ENCODE results near the gene UGT1A9.
"Not testable (repeated sequence)": the region's sequence is repeated elsewhere in the genome, so short reads cannot be mapped to it uniquely, and the experiment has no call there.

The UGT1A9 gene

DNA sequence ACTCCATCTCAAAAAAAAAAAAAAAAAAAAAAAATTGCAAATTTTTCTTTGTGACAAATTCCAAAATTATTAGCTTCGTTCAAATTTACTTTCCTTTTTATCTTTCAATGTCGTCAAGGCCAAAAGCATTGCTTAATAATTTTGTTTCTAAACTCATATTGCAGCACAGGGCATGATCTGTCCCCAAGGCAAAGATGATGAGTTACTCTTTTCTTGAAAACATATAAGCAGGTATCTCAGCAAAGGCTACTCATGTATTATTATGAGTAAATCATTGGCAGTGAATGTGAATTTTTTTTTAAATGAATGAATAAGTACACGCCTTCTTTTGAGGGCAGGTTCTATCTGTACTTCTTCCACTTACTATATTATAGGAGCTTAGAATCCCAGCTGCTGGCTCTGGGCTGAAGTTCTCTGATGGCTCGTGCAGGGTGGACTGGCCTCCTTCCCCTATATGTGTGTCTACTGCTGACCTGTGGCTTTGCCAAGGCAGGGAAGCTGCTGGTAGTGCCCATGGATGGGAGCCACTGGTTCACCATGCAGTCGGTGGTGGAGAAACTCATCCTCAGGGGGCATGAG, 9.9 kb downstream of the UGT1A9 start, which contains the start of gene UGT1A7:
Gene UGT1A7, plus strand, starts transcription at position 381 of the 579 bp plus-strand sequence. Its CDS starts 37 bp downstream, at position 418.
- no peak for DNase-seq

DNA sequence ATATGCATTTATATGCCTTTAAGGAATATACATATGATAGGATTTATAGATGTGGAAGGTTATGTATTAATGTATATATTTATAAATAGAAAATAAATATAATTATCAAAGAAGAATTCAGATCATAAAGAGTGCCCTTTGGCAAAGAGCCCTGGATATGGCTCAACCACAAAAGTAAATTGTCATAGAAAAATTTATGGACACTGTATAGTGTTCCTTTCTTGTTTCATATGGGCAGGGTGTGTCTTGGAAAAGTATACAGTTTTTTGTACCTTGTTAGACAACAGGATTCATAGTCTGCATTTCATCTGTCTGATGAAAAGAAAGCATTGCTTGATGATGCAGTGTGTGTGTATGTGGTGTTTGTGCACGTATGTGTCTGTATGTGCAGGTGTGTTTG, 12.9 kb downstream of the UGT1A9 start:
- no peak for DNase-seq

DNA sequence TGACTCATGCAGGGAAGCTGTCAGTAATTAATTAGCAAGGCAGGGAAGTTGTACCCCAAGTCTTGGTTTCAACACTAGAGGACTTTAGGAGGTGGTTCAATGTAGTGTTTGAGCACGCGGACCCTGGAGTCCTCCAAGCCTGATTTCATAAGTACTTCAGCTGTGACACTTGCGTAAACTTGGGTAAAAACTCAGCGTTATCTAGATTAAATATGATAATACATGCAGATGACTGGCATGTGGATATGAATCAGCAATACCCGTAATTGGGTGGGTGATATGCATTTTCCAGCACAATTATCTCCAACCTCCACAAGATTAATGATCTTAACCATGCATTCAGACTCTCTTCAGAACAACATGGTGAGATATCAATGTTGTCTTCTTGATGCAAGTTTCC, 15.2 kb downstream of the UGT1A9 start:
- no peak for DNase-seq

DNA sequence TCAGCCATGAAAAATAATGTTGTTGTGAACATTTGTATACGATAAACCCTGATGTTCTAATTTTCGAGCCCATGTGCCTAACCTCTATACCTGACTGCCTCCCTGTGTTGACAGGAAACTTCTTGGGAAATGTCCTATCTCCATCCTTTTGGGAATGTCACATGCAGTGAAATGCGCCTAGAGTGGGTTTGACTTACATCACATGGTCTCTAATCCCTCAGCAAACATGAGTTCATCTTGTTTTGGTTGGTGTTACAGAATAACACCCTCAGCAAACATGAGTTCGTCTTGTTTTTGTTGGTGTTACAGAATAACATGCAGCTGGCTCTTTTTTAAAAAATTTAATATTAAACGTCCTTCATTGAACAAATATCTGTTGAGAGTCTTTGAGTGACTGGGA, 16.6 kb downstream of the UGT1A9 start:
- no peak for DNase-seq

DNA sequence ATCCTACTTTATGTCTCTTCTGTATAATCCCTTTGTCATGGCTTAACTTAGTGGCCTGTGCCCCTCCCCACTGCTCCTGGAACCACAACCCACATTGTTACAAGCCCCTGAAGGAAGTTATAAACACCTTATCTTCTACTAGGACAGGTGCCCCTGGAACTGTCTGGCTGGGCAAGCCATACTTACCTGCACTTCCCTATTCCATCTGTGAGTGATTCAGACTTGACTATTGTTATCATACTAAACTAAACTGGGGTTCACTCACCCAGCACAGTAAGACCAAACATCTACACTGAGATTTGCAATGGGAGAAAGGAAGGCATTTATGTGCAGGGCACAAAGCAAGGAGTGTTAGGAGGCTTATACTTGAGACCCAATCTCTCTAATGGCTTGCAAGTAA, 17.3 kb downstream of the UGT1A9 start:
- DNase-seq = no peak

DNA sequence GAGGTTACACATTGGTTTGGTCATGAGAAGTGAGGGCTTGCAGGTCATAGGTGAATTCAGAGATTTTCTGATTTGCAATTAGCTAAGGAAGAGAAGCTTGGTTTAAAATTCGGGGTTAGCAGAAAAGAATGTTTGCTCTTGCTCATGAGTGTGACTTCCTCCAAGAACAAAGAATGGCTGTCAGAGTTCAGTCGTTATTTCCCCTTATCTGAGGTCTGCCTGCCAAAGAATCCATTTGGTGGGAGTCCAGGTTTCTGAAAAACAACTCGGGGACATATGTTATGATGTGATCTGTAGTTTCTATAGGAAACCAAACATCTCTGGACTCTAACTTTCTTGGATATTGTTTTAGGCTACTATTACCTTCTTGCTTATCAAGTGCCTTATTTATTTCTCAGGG, 17.8 kb downstream of the UGT1A9 start:
- peak; percentile 15 for DNase-seq

DNA sequence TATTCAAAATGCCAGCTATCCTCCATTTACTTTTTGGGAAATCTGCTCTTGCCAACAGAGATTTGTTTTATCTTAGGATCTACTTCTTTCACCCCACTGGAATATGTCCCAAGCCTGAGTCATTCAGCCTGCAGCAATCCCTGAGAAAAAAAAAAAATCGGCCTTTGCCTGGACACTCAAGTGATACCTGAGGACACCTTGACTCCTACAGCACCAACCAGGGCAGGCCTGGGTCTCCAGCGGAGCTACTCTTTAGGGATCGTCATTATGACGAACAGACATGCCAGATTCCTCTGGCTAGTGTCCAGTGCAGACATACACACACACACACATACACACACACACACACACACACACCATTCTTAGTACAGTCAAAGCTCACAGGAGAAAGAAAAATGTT, 18.7 kb downstream of the UGT1A9 start:
- DNase-seq = no peak

DNA sequence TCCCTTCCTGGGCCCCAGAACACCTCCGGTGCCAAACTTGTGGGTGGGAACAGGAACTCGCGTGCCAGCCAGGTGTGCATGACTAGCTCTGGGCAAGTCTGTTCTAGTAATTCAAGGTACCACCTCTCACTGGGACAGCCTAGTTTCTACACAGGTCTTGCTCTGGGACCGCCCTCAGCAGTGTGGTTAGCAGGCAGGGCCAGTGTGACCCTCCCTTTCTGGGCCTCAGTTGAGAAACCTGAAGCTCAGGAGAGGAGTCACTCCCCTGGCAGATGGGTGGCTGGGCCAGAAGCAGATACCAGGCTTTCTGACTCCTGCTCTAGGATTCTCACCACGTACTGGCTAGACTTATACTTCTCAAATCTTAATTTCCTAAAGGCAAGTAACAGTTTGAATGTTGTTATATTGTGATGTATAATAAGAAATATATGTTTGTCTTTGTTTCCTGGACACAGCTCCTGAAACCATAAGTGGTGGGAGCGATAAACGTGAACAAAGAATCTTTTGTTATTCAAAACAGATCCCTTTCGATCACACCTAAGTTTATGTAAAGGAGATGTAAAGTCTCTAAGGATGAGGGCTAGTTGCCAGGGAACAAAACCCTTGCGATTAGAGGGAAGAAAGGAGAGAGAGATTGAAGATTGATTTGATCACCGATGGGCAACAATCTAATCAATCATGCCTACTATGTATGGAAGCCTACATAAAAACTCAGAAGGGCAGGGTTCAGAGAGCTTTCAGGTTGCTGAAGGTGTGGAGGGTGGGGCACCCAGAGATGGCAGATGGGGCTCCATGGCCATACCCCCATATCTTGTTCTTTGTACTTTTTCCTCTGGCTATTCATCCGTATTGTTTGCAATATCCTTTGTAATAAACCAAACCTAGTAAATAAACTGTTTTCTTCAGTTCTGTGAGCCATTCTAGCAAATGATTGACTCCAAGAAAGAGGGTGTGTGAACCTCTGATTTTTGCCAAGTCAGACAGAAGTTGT, 20.0 kb downstream of the UGT1A9 start:
- no peak for DNase-seq

DNA sequence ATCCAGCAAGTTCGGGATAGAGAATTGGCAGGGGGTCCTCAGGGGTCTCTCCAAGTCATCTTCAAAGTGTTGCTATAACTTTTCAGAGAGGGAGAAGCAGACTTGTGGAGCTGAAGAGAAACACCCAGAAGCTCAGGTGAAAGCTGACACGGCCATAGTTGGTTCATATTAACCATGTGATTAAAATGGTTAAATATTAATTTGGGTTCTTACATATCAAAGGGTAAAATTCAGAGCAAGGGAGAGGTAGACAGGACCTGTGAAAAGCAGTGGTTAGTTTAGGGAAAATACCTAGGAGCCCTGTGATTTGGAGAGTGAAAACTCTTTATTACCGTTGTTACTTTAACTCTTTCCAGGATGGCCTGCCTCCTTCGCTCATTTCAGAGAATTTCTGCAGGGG, 20.9 kb downstream of the UGT1A9 start, which contains the start of gene UGT1A6:
Gene UGT1A6, plus strand, starts transcription at position 243 of the 400 bp plus-strand sequence. Its CDS starts 115 bp downstream, at position 358.
- DNase-seq = no peak

DNA sequence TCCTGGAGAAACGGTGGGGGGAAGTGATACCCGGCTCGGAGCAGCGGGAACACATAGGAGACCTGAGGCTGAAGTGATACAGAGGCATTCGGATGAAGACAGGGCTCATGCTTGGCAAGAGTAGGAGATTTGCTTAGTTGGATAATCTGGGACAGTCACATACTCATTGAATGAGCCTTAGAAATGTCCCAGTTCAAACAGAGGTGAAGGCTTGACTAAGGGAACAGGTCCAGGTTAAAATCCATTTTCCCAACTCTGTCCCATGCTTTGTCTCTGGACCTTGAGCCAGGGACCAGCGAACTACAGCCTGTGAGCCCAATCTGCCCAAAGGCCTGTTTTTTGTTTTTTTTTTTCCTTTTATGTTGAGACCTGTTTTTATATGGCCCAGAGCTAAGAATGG, 22.3 kb downstream of the UGT1A9 start:
- no peak for DNase-seq

DNA sequence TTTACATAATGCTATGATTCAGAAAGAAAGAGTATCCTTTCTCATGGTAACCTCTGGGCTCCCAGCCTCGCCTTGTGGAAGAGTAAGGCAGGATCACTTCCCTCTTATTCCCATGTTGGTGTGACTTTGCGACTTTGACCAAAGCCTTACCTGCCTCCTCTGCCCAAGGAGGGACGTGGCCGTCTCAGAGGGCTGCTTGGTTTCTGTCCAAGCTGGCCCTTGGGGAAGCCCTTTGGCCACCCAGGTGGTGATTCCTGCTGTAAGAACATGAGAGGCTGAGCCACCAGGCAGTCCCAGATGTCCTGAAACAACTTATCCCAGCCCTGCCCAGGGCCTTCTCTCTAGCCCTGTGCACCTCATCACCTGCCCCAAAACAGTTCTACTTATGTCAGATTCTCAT, 27.0 kb downstream of the UGT1A9 start:
- DNase-seq = no peak

DNA sequence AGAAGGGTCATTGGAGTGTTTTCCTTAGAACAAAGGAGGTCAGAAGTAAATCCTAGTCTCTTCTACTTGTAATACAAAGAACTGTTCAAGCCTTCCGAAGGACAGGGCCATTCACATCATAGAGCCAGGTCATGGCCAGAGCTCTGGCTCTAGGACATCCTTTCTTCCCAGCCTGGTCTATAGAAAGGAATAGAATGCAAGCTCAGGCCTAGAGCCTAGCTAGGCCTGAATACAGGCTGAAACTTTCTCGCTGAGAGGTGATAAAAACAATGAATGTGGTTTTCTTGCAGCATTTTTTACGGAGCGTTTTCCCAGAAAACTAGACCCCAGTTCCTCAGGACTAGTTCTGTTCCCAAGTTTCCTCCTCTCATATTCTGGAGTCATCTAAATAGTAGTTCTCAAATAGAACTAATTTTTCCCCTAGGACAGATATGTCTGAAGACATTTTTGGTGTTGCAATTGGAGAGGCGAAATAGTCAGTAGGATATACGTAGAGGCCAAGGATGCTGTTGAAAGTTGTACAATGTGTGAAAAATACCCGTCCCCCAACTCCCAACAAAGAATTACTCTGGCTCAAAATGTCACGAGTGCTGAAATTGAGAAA, 27.8 kb downstream of the UGT1A9 start:
- no peak for DNase-seq

DNA sequence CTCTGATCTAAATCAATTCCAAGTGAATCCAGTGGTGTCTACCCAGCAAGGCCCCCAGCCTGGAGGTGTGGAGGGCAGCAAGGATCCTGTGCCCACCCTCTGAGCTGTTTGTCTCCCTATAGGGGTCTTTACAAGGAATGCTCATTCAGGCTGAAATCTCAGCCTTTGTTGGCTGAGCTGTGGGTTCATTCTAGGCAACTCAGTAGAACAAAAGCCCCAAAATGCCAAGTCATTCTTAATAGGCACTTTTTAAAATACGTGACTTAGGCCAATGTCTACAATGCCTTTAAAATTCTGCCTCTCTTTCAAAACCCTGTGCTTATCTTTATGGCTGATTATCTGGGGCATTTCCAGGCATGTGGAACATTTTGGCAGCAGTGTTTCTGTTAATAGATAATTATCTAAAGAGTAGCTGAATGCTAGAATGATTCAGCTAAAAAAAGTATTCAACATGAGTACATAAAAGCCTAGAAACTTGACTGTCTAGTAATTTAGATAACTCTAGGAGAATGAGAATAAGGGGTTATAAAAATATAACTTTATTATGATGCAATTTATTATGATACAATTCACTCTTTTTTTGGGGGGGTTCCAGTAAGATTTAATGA, 28.4 kb downstream of the UGT1A9 start:
- DNase-seq = peak; percentile 73

DNA sequence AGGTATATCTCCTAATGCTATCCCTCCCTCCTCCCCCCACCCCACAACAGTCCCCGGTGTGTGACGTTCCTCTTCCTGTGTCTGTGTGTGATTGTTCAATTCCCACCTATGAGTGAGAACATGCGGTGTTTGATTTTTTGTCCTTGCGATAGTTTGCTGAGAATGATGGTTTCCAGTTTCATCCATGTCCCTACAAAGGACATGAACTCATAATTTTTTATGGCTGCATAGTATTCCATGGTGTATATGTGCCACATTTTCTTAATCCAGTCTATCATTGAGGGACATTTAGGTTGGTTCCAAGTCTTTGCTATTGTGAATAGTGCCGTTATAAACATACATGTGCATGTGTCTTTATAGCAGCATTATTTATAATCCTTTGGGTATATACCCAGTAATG, 29.1 kb downstream of the UGT1A9 start:
- not testable (repeated sequence) for DNase-seq

DNA sequence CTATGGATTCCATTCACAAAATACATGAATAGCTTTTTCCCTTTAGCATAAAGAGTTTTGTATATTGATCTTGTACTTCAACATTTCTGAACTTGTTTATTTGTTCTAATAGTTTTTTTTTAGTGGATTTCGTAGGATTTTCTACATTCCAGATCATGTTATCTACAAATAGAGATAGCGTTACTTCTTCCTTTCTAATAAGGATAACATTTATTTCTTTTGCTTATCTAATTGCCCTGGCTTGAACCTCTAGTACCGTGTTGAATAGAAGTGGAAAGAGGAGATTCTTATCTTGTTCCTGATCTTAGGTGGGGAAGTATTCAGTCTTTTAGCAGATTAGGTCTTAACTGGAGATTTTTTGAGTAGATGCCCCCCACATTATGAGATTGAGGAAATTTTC, 30.5 kb downstream of the UGT1A9 start:
- DNase-seq = no peak

DNA sequence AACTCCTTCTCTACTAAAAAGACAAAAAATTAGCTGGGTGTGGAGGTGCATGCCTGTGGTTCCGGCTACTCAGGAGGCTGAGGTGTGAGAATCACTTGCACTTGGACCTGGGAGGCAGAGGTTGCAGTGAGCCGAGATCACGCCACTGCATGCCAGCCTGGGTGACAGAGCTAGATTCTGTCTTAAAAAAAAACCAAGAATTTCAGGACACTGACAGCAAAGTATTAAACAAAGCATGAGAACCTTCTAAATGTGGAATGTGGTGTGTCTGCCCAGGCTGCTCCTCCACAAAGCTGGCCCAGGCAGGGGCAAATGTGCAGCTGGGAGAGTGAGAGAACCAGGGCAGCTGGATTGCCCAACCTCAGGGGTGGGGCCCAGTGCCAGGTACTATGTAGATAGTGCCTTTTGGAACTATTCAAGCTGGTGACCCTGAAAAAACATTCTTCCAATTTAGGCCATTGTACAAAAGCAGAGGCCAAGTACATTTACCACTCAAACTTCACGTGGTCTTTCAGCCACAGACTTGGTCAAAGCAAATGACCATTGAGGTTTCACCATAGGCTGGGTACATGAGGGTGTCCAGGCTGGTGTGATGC, 34.3 kb downstream of the UGT1A9 start:
- DNase-seq = no peak

DNA sequence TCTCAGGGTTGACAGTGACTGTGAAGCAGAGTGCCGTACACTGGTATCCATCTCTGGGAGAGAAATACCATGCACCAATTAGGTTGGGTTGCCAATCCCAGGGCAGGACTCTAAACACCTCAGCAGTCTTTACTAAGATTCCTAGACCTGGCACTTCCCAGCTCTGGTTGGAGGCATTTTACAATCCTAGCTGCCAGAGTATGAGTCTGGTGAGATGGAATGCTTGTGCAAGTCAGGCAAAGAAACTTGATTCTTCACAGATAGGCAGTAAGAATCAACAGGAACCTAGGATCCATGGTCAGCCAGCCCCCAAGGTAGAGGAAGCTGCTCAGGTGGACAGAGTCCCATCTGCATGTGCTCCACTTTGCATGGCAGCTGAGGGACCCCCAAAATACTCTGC, 35.0 kb downstream of the UGT1A9 start:
- DNase-seq = no peak

DNA sequence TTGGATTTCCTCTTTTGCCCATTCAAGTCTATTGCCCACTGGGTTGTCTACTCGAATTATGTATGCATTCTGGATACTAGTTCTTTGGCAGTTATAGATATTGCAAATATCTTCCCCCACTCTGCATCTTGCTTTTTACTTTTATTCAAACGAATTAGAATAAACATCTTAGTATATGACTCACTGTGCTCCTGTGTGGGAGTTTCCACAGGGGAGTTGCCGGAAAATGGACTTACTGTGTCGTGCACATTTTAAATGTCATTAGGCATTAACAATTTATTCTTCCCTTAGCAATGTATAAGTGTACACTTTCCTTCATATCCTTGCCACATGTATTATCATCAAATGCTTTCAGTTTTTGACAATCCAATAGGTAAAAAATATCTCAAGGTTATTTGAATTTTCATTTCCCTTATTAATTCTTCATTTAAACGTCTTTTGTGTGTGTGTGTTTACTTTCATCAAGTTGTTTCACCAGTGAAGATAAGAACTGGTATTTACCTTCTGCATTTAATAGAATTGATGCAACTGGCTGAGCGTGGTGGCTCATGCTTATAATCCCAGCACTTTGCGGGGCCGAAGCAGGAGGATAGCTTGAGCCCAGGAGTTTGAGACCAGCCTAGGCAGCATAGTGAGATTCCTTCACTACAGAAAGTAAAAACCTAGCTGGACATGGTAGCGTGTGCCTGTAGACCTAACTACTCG, 36.4 kb downstream of the UGT1A9 start:
- DNase-seq = no peak

DNA sequence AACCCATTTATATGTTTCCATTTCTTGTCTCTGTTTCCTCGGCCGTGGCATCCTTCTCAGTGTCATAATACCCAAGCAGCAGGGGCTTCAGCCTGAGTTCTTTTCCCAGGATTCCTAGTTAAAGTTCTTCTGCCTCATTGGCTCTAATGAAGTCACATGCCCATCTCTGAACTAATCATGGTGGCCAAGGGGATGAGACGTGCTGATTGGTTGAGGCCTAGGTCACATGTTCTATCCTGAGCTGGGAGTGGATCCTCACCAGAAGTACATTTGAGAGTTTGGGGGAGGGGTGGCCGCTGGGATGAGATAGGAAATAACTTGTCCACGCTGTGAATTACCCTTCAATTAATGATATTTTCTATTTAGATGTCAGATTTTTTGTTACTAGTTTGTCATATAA, 37.2 kb downstream of the UGT1A9 start:
- no peak for DNase-seq

DNA sequence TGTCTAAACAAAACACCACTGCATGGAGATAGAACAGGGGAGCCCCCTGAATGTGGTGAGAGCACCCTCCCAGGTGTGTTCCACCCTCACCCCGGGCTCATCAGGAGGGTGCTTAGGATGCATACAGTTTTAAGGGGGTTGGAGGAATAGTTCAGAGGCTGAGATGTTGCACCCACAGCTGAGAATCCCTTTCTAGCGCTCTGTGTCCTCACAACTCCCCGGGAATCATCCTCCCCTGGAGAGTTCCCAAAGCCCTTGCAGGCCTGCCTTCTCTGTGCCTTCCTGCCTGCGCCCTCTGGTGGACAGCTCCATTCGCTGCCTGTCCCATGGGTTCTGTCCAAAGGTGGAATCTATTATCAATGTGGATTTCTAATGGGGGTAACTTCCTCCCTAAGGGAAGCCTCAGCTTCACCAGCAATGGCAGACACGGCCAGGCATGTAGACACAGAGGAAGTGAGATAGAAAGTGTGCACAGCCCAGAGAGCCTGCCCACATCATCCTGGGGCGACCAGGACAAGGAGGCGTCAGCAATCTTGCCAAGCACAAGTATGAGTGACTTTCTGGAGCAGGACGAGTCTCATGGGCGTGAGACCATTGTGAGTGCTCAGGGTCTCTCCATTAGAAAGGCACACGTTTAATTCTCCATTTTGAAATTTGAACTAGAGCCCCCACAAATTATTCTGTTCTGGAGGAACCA, 39.8 kb downstream of the UGT1A9 start:
- DNase-seq = peak; percentile 74

DNA sequence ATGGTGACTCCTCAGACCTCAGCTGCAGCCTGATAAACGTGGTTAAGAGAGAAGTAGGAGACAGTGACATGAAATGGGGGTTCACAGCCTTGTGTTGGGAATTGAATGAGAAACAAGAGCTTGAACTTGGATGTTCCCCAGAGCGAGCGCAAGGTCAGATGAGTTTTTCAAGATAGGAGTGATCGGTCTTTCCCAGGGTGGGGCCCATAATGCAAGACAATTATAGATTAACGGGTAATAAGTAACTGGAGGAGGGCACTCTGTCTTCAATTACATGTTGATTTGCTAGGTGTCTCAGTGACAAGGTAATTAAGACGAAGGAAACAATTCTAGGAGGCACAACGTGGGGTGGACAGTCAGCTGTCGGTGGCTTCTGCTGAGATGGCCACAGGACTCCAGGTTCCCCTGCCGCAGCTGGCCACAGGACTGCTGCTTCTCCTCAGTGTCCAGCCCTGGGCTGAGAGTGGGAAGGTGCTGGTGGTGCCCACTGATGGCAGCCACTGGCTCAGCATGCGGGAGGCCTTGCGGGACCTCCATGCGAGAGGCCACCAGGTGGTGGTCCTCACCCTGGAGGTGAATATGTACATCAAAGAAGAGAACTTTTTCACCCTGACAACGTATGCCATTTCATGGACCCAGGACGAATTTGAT, 41.0 kb downstream of the UGT1A9 start, which contains the start of gene UGT1A5:
Gene UGT1A5, plus strand, starts transcription at position 297 of the 651 bp plus-strand sequence. Its CDS starts 85 bp downstream, at position 382.
- no peak for DNase-seq

Data from OCI-M1 (cell line).